Measurements from ENCODE around the gene IFNG.
"Not testable (repeated sequence)": the region's sequence is repeated elsewhere in the genome, so short reads cannot be mapped to it uniquely, and the experiment has no call there.

The IFNG gene

DNA sequence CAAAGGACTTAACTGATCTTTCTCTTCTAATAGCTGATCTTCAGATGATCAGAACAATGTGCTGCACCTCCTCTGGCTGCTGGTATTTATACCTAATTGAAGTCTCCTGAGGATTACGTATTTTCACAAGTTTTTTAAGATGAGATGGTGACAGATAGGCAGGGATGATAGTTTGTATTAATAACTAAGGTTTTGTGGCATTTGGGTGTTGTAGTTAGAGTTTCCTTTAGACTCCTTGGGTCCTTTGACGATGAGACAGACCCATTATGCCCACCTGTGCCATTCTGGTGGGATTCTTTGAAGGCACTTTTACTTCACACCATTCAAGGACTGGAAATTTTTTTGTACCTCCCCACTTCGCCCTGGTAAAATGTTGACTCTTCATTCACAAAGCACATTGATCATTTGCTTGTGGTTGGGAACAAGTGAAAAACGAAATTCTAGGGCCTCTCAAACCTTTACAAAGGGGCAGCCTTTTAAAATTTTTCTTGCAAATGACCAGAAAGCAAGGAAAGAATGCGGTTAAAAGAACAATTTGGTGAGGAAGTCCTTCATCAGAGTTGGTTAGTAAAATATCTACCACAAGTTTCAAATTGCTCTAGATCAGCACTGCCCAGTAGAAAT, at the start of gene IFNG:
Gene IFNG (minus strand): TSS at position 60 of the 624 bp plus-strand sequence. CDS start 125 bp downstream, outside the sequence.
- DNase-seq, result peak; percentile 87

DNA sequence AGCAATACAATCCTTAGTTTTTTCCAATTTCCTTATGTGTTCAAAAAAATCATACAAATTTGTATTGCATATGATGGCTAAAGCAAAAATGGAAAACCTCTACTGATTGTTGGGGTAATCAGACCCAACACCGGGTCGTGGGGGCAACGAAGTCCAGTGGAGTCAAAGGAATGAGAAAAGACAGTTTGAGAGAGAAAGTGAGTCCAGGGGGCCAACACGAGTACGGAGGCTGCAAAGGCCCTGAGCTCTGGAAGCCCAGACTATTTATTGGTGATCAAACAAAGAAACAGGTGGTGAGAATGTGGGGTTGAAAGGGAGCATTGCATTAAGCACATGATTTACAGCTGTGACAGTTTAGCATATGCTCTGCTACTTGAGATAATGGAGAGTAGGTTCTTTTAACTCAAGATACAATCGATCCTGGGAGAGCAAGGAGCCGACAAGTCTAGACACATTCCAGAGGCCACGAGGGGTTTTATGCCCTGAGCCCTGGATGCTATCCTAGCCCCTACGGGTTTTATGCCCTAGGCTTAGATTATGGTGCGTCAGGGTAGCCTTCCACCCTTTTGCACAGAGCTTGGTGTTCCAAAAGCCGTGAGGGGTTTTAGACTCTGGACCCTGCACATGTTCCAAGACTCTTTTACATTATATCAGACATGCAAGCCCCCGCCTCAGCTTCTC, 49.6 kb upstream of the IFNG start:
- DNase-seq, result not testable (repeated sequence)

DNA sequence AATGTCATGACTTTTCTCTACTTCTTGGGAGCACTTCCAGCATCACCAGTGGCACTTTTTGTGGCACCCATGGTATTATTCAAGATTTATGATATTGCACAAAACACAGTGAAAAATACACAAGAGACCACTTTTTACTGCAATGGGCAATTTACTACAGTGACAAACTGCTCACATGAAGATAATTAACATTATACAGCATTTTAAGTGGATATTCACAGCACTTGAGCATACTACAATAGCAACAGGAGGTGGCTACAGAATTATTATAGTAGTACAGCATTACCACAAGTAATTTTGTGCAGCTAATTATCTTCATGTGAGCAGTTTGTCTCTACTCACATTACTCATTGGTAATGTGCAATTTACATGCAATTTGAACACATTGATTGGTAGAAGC, 47.7 kb upstream of the IFNG start:
- no peak for DNase-seq

DNA sequence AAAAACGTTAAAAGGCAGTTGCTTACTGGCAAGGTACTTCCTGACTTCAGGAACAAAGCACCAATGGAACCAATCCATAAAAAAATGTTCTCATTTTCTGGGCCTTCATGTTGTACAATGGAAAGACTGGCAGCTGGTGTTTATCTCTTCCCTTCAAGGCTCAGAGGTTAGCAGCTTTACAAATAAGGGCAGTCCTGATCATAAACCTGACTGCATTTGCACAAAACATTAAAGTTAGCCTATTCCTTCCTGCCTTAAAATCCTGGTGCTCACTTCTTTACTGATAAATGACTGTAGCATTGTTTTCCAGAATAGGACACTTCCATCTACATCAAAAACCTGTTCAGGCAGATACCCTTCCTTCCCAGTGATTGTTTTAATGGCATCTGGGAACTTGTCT, 46.9 kb upstream of the IFNG start:
- DNase-seq, result no peak

DNA sequence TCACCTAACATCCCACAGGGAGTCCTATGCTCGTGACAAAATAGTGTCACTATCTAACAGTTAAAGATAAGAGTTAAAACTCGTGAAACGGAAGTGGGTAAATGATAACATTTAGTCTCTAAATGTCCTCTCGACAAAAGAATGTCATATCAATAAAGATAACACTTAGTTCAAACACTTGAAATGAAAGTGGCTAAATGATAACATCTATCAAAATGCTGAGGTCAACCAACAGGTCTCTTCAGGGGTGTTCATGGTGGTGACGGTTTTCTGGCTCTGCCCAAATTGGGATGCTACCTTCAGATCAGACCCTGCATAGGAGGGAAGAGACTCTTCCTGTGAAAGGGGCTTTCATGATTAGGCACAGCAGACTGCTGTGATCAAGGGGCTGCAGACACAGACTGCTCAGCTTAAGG, 43.9 kb upstream of the IFNG start:
- peak; percentile 53 for DNase-seq

DNA sequence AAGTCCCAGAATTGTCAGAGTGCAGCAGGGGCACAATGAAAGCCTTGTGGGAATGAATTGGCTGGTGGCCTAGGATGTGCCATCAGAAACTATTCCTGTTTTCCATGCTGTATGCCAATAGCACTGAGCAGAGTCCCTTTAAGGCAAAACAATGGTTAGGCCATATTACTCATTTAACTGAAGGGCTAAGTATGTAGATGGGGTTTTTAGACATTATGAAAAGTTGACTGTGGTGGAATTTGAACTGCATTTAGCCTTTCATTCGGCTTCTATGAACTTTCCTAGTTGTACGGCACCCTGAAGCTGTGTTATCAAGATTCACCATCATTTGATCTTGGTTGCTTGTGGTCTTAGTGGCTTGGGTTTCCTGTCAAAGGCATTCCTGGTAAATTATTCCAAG, 41.3 kb upstream of the IFNG start:
- no peak for DNase-seq

DNA sequence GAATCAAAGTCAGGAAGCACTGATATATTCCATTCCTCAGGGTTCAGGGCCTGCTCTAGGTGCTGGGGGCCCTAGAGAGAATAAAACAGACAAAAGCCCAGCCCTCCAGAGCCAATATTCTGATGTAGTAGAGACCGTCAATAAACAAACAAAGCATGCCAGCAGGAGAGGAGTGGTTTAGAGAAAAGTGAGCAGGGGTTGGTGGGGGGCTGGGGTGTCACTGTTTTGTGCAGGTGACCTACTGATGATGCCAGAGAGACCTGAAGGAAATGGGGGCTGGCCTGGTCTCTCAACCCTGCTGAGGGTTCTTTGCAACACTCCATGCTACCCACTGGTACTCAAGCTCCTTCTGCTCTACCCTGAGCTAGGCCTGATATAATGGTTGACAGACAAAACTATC, 39.6 kb upstream of the IFNG start:
- no peak for DNase-seq

DNA sequence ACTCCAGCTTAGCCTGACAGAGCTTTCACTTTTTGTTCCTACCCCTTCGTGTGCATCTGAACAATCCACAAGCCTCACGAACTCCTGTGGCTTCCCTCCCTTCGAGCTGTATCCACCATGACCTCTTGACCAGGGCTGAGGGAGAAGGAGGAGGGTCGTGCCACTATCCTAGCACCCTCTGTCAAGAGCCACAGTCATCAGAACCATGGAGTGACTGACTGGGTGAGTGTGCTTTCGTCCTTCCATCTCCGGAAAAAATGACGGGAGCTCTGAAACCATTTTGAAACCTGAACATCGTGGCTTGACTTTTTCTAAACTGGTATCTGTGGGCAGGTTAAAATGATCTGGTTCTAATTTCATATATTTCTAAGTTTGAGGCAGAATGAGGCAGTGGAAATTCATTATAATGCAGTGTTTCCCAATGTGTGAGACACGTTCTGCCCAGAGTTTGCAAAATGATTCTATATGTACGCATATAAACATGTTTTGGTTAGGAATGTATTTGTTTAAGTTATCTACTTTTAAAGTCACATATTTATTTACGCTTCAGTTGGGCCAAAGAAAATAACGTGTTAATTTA, 39.1 kb upstream of the IFNG start:
- peak; percentile 56 for DNase-seq

DNA sequence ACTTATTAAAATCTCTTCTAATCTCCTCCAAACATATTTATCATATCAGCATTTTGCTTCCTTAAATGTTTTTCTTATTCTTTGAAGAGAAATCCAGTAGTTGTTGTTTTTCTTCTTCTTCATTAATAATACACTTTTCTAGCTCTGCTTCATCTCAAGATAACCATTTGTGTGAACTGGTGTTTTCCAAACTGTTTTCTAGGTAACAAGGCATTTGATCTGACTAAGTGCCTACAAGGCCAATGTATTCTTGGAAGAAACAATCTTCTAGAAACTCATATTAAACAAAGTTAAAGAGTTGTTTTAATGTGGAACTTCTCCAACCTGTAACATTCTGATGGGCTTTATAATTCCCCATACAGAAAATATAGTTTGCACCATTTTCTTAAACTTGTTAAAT, 30.8 kb upstream of the IFNG start:
- DNase-seq, result peak; percentile 45

DNA sequence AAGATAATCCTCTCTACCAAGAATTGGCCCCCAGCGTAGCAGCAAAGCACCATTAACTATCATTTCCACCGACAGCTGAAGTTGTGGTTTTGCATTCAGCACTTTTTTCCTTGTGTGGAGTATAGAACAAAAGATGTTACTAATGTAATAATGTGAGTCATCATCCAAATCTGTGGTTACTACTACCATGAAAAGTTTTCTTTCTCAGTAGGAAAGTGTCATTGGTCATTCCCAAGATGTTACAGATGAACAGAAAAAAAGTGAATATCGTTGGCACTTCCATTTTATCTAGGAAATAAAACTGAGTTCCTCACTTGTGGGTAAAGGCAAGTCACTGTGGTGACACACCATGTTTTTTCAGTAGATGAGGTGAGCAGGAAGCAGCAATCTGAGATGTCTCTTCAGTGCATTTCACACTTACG, 30.3 kb upstream of the IFNG start:
- DNase-seq, result peak; percentile 86

DNA sequence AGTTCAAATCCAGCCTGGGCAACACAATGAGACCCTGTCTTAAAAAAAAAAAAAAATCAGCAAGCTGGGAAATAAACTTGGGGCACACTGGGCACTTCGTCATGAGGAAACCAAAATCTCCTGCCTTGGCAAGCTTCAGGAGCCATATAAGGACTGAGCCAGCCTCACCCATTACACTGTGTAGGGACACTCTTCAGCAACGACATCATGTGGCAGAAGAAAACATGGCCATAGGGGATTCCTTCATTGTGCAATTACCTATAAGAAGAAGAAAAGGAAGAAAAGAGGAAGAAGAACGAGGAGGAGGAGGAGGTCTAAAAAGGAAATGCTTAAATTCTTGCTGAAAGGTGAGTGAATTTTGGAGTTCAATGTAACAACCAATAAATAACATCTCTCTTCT, 26.1 kb upstream of the IFNG start:
- no peak for DNase-seq

DNA sequence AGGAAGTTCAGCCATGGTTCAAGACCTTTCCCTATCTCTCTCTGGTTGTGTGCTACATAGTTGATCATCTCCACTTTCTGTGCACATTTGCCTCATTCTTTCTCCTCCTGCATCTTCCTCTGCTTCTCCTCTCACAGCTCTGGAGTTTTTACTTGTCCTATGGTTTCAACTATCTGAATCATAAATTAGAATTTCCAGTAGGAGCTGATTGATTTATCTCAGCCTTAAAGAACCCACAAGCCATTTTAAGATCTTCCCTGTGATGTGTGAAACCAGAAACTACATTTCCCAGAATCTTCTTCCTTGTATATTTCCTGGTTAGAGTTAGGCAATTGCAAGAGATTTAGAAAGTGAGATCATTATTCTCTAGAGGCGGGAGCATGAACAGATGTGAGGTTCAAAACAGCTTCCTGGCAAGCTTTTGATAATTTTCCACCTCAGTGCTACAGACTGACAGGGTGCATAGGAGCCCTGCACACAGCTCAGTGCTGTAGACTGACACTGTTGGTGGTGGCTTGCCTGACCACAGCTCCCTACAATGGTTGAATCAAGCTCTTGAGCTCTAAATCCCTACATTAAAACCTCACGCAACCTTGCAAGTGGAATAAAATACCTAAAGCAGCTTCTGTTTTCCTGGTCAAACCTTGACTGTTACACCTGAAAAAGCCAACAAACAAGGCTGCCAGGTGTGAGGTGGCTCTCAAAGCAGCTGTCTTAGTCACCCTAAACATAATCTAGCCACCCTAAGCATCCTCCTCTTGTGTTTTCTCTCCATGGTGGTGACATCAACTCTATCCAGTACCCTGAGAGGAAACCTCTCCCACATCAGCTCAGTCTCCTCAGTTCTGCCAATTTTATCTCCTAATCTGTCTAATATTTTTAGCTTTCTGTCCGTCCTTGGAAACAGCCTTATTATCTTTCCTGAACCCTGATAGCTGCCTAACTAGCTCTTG, 21.5 kb upstream of the IFNG start:
- peak; percentile 86 for DNase-seq

DNA sequence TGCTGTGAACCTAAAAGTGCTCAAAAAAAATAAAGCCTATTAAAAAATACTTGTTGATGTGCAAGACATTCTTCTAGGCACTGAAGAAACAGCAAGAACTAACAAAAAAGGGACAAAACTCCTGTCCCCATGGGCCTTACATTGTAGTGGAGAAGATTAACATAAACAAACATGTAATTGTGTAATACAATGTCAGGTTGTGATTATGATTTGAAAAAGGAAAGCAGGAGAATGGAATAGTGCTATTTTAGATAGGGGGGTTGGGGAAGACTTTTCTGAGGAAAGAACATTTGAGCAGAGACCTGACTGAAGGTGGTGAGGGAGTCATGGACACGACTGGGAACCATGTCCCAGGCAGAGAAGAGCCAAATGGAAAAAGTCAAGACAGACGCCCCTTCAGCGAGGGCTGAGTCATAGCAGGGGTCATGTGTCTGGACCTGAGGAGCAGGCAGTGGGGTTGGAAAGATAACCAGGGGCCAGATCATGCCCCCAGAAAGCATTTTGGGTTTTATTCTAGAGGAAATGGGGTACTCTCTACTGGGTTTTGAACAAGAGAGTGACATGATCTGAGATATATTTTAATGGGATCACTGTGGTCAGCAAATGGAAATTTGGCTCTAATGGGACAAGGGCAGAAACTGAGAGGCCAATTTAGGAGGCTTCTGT, 19.4 kb upstream of the IFNG start:
- DNase-seq, result peak; percentile 43

DNA sequence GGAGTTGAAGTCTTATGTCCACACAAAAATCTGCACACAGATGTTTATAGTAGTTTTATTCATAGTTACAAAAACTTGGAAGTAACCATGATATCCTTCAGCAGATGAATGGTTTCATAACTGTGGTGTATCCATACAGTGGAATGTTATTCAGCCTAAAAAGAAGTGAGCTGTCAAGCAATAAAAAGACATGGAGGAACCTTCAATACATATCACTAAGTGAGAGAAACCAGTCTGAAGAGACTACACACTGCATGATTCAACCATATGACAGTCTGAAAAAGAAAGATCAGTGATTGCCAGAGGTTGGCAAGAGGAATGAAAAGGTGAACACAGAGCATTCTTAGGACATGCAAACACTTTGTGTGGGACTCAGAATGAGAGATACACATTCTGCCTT, 18.6 kb upstream of the IFNG start:
- no peak for DNase-seq

DNA sequence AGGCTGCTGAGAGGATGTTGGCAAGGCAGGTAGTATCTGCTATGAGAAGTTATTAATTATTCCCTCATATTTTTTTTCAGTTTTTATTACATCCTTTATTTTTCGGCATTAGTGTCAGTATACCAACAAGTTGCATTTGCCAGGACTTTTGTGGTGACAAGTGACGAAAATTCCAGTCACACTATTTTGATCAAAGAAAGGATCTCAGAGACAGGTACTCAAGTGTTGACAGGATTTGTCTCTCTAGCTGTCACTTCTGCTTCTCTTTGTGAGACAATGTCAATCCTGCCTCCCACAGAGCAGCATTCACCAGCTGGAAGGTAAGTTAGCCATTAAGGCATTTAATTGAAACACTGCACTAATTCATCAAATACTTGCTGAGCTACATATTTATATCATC, 18.0 kb upstream of the IFNG start:
- DNase-seq, result no peak

DNA sequence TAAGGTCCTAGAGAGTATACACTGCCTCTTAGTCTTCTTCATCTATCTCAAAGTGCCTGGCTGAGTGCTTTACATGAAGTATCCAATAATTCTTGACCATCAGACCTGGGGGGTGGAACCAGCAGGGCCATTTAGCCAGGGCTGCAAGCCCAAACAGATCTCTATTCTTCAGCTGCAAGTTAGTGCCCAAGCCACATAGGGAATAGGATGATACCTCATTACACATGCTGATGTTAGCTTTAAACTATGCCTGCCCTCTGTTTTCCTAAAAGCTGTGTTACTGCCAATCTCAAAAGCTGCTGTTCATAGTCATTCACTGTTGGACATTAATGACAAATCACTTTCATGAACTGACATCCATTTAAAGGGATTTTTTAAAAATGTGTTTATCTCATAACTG, 16.7 kb upstream of the IFNG start:
- DNase-seq, result no peak

DNA sequence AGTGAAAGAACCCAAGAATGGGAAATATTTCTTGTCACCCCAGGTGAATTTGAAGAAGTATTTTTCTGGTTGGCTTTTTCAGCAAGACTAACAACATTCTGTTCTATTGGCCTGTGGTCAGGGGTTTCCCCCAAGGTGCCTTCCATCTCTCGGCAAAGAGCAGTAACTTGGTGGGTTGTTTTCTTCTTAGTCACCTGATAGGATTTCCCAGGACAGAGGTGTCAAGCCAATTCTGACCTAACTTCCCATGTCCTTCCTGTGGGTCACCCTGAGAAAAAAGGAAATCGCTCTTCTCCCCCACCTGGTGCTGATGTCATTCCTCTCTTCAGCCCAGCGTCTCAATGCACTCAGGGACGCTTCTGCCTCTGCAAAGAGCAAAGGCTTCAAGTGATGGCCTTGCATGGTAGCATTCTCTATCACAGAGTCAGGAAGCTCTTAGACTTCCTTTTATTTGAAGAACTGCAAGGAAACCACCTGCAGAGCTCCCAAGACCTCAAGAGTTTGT, 16.1 kb upstream of the IFNG start:
- DNase-seq, result peak; percentile 93

DNA sequence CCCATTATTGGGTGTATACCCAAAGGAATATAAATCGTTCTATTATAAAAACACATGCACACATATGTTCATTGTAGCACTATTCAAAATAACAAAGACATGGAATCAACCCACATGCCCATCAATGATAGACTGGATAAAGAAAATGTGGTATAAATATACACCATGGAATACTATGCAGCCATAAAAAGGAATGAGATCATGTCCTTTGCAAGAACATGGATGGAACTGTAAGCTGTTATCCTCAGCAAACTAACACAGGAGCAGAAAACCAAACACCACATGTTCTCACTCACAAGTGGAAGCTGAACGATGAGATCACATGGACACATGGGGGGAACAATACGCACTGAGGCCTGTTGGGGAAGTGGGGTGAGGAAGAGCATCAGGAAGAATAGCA, 15.2 kb upstream of the IFNG start:
- not testable (repeated sequence) for DNase-seq

DNA sequence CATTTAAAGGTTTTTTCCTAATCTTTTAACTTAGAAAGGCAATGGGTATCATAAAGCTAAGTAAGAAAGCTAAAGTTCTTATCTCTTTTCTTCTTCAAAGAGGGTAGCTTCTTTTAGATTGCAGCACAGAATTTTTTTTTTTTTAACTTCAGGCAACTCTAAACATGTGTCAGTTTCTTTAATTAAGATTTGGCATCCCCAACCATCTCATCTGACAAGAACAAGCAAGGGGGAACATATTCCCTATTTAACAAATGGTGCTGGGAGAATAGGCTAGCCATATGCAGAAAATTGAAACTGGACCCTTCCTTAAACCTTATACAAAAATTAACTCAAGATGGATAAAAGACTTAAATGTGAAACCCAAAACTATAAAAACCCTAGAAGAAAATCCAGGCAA, 14.3 kb upstream of the IFNG start:
- DNase-seq, result no peak

DNA sequence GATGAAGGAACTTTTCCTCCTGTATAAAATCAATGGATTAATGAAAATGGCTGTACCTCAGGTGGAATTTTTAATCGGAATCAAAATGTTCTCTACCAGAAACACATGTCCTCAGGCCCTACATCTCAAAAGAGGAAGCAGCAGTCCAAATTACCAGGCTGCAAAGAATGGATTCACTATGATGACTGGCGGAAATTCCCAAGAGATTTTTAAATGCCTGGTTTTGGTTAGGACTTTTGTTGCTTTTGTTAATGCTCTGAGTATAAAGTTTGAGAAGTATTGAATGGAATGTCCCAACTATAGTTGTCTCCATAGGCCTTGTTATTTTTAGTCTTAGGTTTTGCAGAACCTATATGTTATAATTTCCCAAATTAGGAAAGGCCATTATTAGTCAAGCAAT, 11.2 kb upstream of the IFNG start:
- no peak for DNase-seq

DNA sequence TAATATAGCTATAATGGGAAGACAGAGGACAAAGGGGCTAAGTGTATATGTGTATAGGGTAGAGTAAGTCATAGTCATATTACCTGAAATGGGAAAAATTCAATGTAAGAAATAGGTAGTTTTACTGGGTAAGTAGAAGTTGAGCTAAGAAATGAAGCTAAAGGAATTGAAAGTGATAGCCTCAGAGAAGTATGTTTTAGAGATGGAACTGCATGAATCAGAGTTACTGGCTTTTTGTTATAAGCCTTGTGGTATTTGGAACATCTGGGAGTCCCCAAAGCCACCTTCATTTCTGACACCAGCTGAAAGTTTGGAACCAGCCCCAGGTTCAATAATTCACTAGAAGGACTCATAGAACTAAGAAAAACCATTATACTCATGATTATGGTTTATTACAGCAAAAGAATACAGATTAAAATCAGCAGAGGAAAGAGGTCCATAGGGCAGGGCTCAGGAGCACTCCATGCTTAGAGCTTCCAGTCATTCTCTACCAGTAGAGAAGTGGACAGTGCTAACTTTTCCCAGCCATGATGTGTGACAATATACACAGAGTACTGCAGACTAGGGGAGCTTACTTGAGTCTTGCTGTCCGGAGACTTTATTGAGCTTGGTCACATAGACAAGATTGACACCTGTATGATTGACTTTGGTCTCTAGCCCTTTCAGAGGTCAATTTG, 9.8 kb upstream of the IFNG start:
- DNase-seq, result no peak

DNA sequence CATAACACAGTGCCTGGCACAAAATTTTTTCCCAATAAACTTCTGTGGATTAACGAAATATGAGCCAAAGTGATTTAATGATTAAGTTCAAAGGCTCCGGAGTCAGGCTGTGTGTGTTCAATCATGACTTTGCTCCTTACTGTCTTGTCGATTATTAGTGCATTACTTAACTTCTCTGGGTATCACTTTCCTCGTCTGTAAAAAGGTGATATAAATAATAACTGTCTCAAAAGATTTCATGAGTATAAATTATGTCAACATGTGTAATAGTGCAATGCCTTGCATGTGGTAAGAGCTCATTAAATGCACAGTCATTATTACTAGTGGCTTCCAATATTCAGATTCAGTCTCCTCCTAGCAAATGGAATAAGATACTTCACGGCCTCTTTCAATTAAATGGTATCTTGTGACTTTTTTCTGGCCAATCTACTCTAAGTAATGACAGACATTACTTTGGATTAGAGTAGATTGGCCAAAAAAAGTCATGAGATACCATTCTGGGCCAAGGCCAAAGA, 6.8 kb upstream of the IFNG start:
- DNase-seq, result no peak
